GM18873 (cell line): ENCODE data around the gene MTG2.

Experiments
- ATAC-seq: cut with Tn5 transposase; IDR thresholded peaks from one replicate; pipeline ENCODE4 v1.9.1; 2021; ENCODE audit warnings: mild to moderate bottlenecking, moderate library complexity, moderate number of reproducible peaks; ENCODE audit not compliant: unreplicated experiment, low FRiP score

Gene MTG2

GRCh38 chr20:62230276-62230675 is 47.4 kb downstream of the MTG2 start:
- no peak for ATAC-seq

GRCh38 chr20:62230696-62231095 is 47.9 kb downstream of the MTG2 start:
- no peak for ATAC-seq

GRCh38 chr20:62231292-62231691 is 48.5 kb downstream of the MTG2 start:
- ATAC-seq: no peak

GRCh38 chr20:62232194-62232593 is 49.4 kb downstream of the MTG2 start:
- no peak for ATAC-seq

- no peak for ATAC-seq
Measured at GRCh38 chr20:62232770-62233645, 50.2 kb downstream of the MTG2 start.

- no peak for ATAC-seq
Measured at GRCh38 chr20:62233684-62234083, 50.9 kb downstream of the MTG2 start.

- no peak for ATAC-seq
Measured at GRCh38 chr20:62234339-62234738, 51.5 kb downstream of the MTG2 start.

- ATAC-seq: no peak
Measured at GRCh38 chr20:62235001-62235776, 52.4 kb downstream of the MTG2 start.

- no peak for ATAC-seq
Measured at GRCh38 chr20:62235777-62236157, 52.9 kb downstream of the MTG2 start.

- no peak for ATAC-seq
Measured at GRCh38 chr20:62236200-62236599, 53.4 kb downstream of the MTG2 start.

- ATAC-seq: no peak
Measured at GRCh38 chr20:62236766-62237513, 54.1 kb downstream of the MTG2 start.

- ATAC-seq: no peak
Measured at GRCh38 chr20:62237514-62237800, 54.6 kb downstream of the MTG2 start.

GRCh38 chr20:62237801-62238568 is 55.2 kb downstream of the MTG2 start, which contains the start of gene OSBPL2:
Gene OSBPL2, plus strand, starts transcription at chr20:62238521. Its CDS starts 17,664 bp downstream, at chr20:62256185.
- peak; percentile 96 for ATAC-seq

- ATAC-seq: no peak
Measured at GRCh38 chr20:62238569-62239277, 55.9 kb downstream of the MTG2 start.

- ATAC-seq: no peak
Measured at GRCh38 chr20:62239278-62239879, 56.6 kb downstream of the MTG2 start.

GRCh38 chr20:62240020-62240685 is 57.3 kb downstream of the MTG2 start:
- ATAC-seq: no peak

- ATAC-seq: no peak
Measured at GRCh38 chr20:62241506-62241905, 58.7 kb downstream of the MTG2 start.

- no peak for ATAC-seq
Measured at GRCh38 chr20:62242176-62242575, 59.3 kb downstream of the MTG2 start.

GRCh38 chr20:62243106-62243505 is 60.3 kb downstream of the MTG2 start:
- no peak for ATAC-seq
